CD4-positive, alpha-beta T cell treated with Interleukin-15 for 1 hour (primary cell): ENCODE measurements around the gene C1orf226.

Experiments used
- DNase-seq: peaks from one replicate; pipeline ENCODE4 v3.0.0-alpha.2; 2020

Gene C1orf226

GRCh38 chr1:162366149-162366548, 15.4 kb upstream of the C1orf226 start:
- no peak for DNase-seq

GRCh38 chr1:162366671-162367070, 14.9 kb upstream of the C1orf226 start:
- no peak for DNase-seq

DNA sequence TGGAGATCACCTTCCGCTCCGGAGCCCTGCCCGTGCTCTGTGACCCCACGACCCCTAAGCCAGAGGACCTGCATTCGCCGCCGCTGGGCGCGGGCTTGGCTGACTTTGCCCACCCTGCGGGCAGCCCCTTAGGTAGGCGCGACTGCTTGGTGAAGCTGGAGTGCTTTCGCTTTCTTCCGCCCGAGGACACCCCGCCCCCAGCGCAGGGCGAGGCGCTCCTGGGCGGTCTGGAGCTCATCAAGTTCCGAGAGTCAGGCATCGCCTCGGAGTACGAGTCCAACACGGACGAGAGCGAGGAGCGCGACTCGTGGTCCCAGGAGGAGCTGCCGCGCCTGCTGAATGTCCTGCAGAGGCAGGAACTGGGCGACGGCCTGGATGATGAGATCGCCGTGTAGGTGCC, 14.5 kb upstream of the C1orf226 start:
- no peak for DNase-seq

GRCh38 chr1:162367772-162368171, 13.8 kb upstream of the C1orf226 start:
- DNase-seq: no peak

GRCh38 chr1:162368451-162368850, 13.1 kb upstream of the C1orf226 start:
- DNase-seq: no peak

- no peak for DNase-seq
These were observed 12.0 kb upstream of the C1orf226 start for GRCh38 chr1:162369571-162369970.

GRCh38 chr1:162370161-162370560, 11.4 kb upstream of the C1orf226 start:
- DNase-seq: no peak

GRCh38 chr1:162370721-162371120, 10.8 kb upstream of the C1orf226 start:
- no peak for DNase-seq

- DNase-seq: no peak
These were observed 9.9 kb upstream of the C1orf226 start for GRCh38 chr1:162371611-162372010.

DNA sequence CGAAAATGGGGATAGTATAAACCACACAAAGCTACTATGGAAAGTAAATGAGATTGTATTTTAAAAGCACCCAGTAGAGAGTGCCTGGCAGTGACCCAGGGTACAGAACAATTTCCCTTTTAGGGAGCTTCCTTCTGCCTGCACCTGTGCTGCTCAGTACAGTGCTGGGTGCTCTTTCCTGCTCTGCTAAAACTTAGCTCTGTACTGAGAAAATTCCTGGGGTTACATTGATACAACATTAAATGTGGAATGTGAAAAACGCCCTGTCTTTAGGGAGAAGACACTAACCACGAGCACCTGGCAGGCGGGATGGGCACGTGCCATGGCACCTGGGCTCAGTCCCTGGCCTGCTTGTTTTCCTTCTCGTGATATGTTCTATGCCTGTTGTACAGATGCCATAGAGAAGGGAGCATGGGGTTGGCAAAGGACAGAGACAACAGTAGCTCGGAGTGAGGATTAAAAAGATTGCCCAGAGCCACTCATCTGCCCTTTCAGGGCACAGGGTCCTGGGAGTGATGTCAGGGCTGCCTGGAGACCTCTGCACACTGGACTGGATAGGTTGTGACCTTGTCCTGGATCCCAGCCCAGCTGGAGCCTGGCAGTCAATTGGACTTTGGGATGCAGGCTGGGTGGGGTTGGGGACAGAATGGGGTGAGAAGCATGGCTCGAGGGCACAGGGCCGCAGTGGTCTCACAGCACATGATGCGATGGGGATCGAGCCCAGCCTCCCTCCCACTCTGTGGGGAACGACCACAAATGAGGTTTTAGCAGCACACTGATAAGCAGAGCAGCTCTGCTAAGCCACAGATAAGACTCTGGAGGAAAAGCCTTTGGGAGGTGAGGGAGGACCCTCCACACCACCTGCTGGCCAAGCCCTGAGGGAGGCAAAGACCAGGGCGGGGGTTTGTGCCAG, 9.1 kb upstream of the C1orf226 start:
- DNase-seq: no peak

DNA sequence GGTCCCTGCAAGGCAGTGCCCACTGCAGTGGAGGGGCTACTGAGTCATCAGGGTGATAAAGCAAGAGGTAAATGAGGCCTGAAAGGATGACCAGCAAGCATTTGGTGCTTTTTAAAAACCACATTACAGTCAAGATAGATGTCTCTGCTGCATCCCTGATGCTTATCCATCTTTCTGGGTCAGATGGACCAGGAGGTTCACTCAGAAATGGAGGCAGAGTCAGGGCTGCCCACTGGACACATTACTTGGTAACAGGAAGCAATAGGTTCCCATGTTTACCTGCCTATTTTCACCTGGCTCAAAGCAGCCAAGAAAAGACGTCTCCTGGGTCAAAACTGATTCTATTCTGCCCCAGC, 8.5 kb upstream of the C1orf226 start:
- DNase-seq: no peak

GRCh38 chr1:162373541-162374260, 7.8 kb upstream of the C1orf226 start:
- no peak for DNase-seq

DNA sequence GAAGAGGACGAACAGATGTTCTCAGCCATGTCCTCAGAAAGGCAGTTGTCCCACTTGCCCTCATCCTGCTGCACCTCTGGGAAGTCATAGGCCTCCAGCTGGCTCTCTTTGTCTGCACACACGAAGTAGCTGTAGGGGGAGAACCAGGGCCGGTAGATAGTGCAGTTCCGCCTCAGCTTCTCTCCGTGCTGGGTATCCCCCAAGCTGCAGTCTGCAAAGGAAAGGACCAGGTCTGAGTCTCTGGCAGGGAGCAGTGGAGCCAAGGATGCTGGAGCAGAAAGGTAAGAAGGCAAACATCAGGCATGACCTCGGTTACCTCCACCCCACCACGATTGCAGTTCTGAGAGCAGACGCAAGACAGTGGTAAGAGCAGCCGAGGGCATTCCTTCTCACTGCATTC, 7.1 kb upstream of the C1orf226 start:
- DNase-seq: no peak

DNA sequence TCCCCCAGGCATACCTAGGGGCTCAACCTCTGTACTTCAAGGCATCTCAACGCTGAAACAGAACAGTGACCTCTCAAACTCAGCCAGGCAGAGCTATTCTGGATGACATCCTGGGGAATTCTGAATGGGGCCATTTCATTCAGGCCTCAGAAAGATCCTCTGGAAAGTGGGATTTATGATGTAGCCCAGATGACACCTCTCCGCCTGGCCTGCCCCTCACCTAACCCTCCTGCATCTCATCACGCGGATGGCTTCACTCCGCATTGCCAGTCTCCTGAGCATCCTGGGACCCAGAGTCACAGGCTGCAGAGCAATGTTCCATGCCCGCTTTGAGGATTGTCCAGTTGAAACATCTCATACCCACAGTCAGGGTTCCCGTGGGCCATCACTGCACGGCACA, 6.1 kb upstream of the C1orf226 start:
- DNase-seq: no peak

GRCh38 chr1:162376691-162377090, 4.8 kb upstream of the C1orf226 start, which contains the start of gene SPATA46:
SPATA46 (minus strand) TSS chr1:162376854; CDS start chr1:162376790, 64 bp downstream.
- DNase-seq: no peak

- DNase-seq: no peak
These were observed 1.3 kb upstream of the C1orf226 start for GRCh38 chr1:162380061-162380846.

- DNase-seq: no peak
These were observed 618 bp downstream of the C1orf226 start for GRCh38 chr1:162381941-162382750.

DNA sequence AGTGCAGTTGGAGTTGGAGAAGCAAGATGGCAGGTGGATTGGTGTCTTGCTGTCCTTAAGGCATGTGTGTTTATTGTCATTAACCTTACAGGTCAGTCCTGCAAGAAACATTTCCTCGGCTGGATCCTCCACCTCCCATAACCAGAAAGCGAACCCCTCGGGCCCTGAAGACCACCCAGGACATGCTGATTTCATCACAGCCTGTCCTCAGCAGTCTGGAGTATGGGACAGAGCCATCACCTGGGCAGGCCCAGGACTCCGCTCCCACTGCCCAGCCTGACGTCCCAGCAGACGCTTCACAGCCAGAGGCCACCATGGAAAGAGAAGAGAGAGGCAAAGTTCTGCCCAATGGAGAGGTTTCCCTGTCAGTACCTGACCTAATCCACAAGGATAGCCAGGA, 1.6 kb downstream of the C1orf226 start:
- DNase-seq: no peak

- no peak for DNase-seq
These were observed 2.0 kb downstream of the C1orf226 start for GRCh38 chr1:162383516-162383915.

DNA sequence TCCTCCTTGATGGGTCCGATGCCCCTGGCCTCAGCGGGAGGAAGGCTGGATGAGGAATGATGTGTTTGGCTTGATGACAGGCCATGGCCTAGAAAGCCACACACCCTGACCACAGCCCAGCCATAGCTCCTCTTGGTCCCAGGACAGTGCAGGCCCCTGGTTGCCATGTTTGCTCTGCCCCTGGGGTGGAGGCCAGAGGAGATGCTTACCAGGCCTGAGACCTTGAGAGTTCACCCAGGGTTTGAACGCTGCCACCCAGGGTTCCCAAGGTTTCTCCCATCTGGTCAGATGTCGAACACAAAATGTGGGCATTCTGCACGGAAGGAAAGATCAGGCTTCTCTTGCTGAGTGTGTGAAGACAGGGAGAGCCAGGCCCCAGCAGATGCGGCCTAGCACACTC, 2.6 kb downstream of the C1orf226 start:
- no peak for DNase-seq

DNA sequence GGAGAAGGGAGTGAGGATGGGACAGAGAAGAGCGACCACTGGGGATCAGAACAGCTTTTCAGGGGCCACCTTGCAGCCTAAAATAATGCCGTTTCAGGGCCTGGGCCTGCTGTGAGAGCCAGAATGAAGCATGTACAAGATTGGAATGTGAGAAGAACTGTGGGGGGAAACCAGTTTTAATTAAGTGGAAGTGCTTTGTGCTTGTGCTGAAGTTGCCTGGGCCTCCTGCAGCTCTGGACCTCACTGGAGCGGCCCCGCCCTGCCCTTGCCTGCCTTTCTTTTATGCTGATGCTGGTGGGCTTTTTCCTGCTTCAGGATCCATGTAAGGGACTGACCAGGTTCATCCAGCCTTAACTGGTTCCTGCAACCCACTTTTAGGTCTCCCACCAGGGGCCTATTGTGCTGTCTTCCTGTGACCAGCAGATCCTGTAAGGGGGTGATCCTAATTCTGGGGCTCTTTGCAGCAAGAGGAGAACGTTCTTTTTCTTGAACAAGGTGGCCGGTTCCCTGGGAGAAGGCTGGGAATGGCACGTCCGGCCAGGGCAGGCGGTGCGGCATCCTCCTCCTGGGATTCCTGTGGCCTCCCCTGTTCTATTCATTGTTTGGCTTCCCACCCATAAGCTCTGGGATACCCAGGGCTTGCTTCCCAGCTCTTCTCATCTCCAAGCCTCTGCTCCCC, 3.2 kb downstream of the C1orf226 start:
- no peak for DNase-seq

DNA sequence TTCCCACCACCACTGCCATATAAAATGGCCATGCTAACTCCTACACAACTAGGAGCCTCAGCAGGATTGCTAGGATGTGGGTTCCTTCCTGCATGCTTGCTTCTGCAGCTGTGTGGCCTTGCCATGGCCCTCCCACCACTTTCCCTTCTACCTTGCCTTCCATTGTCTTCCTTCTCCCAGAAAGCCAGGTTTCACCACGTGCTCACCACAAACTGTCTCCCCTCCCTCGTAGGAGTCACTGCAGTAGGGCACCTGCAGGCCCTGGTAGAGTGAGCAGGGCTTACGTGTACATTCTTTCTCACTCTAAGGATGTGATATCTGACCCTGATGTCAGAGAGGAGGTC, 3.7 kb downstream of the C1orf226 start:
- DNase-seq: no peak
